ENCODE data around the gene COPS3.

Gene COPS3

GRCh38 chr17:17216236-17216635 is 64.8 kb downstream of the COPS3 start:
- ATAC-seq = no peak

GRCh38 chr17:17215575-17215974 is 65.5 kb downstream of the COPS3 start:
- TF ChIP-seq CSRNP3 (CRISPR knock-in tag; IDR thresholded peaks at IDR 0.05) (no peak), ISL1 (CRISPR knock-in tag; IDR thresholded peaks at IDR 0.05) (no peak)
- ATAC-seq = no peak

More at GRCh38 chr17:17216236-17216635, 64.8 kb downstream of the COPS3 start:
- TF ChIP-seq PATZ1 (CRISPR knock-in tag; IDR thresholded peaks at IDR 0.05; ENCODE audit: borderline replicate concordance) (no peak), ISL1 (CRISPR knock-in tag; IDR thresholded peaks at IDR 0.05) (no peak), PPARA (CRISPR knock-in tag; IDR thresholded peaks at IDR 0.05; ENCODE audit: borderline replicate concordance) (no peak), BACH2 (CRISPR knock-in tag; IDR thresholded peaks at IDR 0.05; ENCODE audit: borderline replicate concordance) (no peak), ZNF565 (CRISPR knock-in tag; conservative IDR thresholded peaks at IDR 0.05; ENCODE audit: low read depth) (no peak), CREB5 (CRISPR knock-in tag; IDR thresholded peaks at IDR 0.05; ENCODE audit: low read depth) (no peak), ESRRG (CRISPR knock-in tag; IDR thresholded peaks at IDR 0.05) (no peak)

GRCh38 chr17:17214646-17215436 is 66.2 kb downstream of the COPS3 start:
- TF ChIP-seq ESRRG (CRISPR knock-in tag; IDR thresholded peaks at IDR 0.05) (no peak), CREB5 (CRISPR knock-in tag; IDR thresholded peaks at IDR 0.05; ENCODE audit: low read depth) (no peak), TOX (CRISPR knock-in tag; IDR thresholded peaks at IDR 0.05; ENCODE audit: borderline replicate concordance) (no peak), BACH2 (CRISPR knock-in tag; IDR thresholded peaks at IDR 0.05; ENCODE audit: borderline replicate concordance) (no peak), ARNTL (CRISPR knock-in tag; IDR thresholded peaks at IDR 0.05; ENCODE audit: borderline replicate concordance, low read depth) (no peak)

GRCh38 chr17:17213775-17214174 is 67.3 kb downstream of the COPS3 start:
- no peak for ATAC-seq
- TF ChIP-seq RARB (CRISPR knock-in tag; IDR thresholded peaks at IDR 0.05) = no peak
- TF ChIP-seq TCF4 (CRISPR knock-in tag; IDR thresholded peaks at IDR 0.05; ENCODE audit: borderline replicate concordance) = no peak
- no peak for TF ChIP-seq CSDC2 (CRISPR knock-in tag; IDR thresholded peaks at IDR 0.05)
- no peak for TF ChIP-seq ZC3H10 (CRISPR knock-in tag; IDR thresholded peaks at IDR 0.05)
- no peak for TF ChIP-seq TSHZ2 (CRISPR knock-in tag; IDR thresholded peaks at IDR 0.05)
- TF ChIP-seq ESRRG (CRISPR knock-in tag; IDR thresholded peaks at IDR 0.05) = no peak
- no peak for TF ChIP-seq ZNF70 (CRISPR knock-in tag; IDR thresholded peaks at IDR 0.05)
- TF ChIP-seq ZFP3 (CRISPR knock-in tag; IDR thresholded peaks at IDR 0.05) = no peak
- TF ChIP-seq ZNF565 (CRISPR knock-in tag; conservative IDR thresholded peaks at IDR 0.05; ENCODE audit: low read depth) = no peak
- no peak for TF ChIP-seq TOX (CRISPR knock-in tag; IDR thresholded peaks at IDR 0.05; ENCODE audit: borderline replicate concordance)
- TF ChIP-seq ZNF8 (CRISPR knock-in tag; IDR thresholded peaks at IDR 0.05) = no peak
- no peak for TF ChIP-seq POU6F1 (CRISPR knock-in tag; IDR thresholded peaks at IDR 0.05; ENCODE audit: borderline replicate concordance, low read depth)
- TF ChIP-seq CREB5 (CRISPR knock-in tag; IDR thresholded peaks at IDR 0.05; ENCODE audit: low read depth) = no peak
- TF ChIP-seq ISL1 (CRISPR knock-in tag; IDR thresholded peaks at IDR 0.05) = no peak
- TF ChIP-seq GLIS3 (CRISPR knock-in tag; IDR thresholded peaks at IDR 0.05) = no peak
- no peak for TF ChIP-seq BACH2 (CRISPR knock-in tag; IDR thresholded peaks at IDR 0.05; ENCODE audit: borderline replicate concordance)
- no peak for TF ChIP-seq OSR1 (CRISPR knock-in tag; IDR thresholded peaks at IDR 0.05)
- TF ChIP-seq CSRNP3 (CRISPR knock-in tag; IDR thresholded peaks at IDR 0.05) = no peak

More at GRCh38 chr17:17214646-17215436, 66.2 kb downstream of the COPS3 start:
- ATAC-seq = no peak
